HCT116 (cell line): ENCODE data around the gene RAB25. TPM values are rescaled to one million over a fixed set of nuclear protein-coding genes. Genes with fewer than 3 reads are reported as not detected.

ENCODE experiments used
- ATAC-seq: fragments of 200-7000 bp; cut with Tn5 transposase; 2 replicates; pipeline ENCODE4 v1.9.1; 2020; ENCODE audit warnings: mild to moderate bottlenecking, moderate library complexity
- BruUV-seq: library from RNA; stranded (reverse); fragments of 400-500 nt; replicated peaks from 2 replicates; lab custom pipeline; 2021; lab: Mats Ljungman, UMichigan
- CTCF ChIA-PET: fragments of 300-600 bp; sonication (Branson Sonifier 250); formaldehyde crosslinking; loops from one replicate; lab custom pipeline; 2021; ENCODE audit warnings: antibody characterized with exemption; lab: Charles Lee
- POLR2A ChIA-PET: fragments of 300-600, 350-600 bp; sonication (Branson Sonifier 250); formaldehyde crosslinking; loops from one replicate; lab custom pipeline; 2021; ENCODE audit warnings: antibody characterized with exemption; lab: Charles Lee
- RAD21 ChIA-PET, 2 experiments: fragments of 300-600 bp; sonication (Branson Sonifier 250); formaldehyde crosslinking; loops; one replicate each; lab custom pipeline; 2023; ENCODE audit warnings: low total read pairs in 2 of 2; ENCODE audit not compliant: uncharacterized antibody in 2 of 2, unreplicated experiment in 2 of 2, low non-redundant PET in 1 of 2; lab: Charles Lee
- DNase-seq: peaks from one replicate; pipeline ENCODE4 v3.0.0-alpha.2; 2010; ENCODE audit warnings: low read depth, low spot score
- H2AFZ ChIP-seq: fragments of 200-600 bp; shearing (Covaris generic), sonication (generic); 2 replicates; pipeline ENCODE4 v1.6.1; 2017; ENCODE audit warnings: low read depth, mixed run types, mixed read lengths, antibody characterized with exemption, low read length; ENCODE audit not compliant: poor library complexity, severe bottlenecking
- H3K27ac ChIP-seq: 2 replicates; pipeline ENCODE4 v1.5.1; 2012; ENCODE audit warnings: low read depth, low read length
- H3K27me3 ChIP-seq: fragments of 200-600 bp; sonication (generic); 2 replicates; pipeline ENCODE4 v1.6.1; 2016; ENCODE audit warnings: mixed run types, low read length, mixed read lengths; ENCODE audit not compliant: insufficient read depth
- H3K36me3 ChIP-seq, 2 experiments: fragments of 200-500 bp in 1 of 2; fragments of 200-600 bp in 1 of 2; sonication (Bioruptor generic) in 1 of 2; sonication (generic) in 1 of 2; 2 replicates each; pipeline versions ENCODE4 v1.5.1 to v1.6.1; 2014 to 2016; ENCODE audit warnings: low read length in 2 of 2, inconsistent platforms in 1 of 2, mixed read lengths in 1 of 2, mixed run types in 1 of 2; ENCODE audit not compliant: insufficient read depth in 2 of 2, control insufficient read depth in 1 of 2
- H3K4me1 ChIP-seq, 2 experiments: fragments of 200-600 bp in 1 of 2; sonication (generic) in 1 of 2; 2 replicates each; pipeline versions ENCODE4 v1.5.1 to v1.6.1; 2012 to 2017; ENCODE audit warnings: low read length in 2 of 2, inconsistent platforms in 1 of 2, mild to moderate bottlenecking in 1 of 2, mixed read lengths in 1 of 2, mixed run types in 1 of 2, moderate library complexity in 1 of 2; ENCODE audit not compliant: insufficient read depth in 2 of 2, control insufficient read depth in 1 of 2
- H3K4me2 ChIP-seq: fragments of 200-600 bp; sonication (generic); 2 replicates; pipeline ENCODE4 v1.6.1; 2017; ENCODE audit warnings: mixed run types, low read length, mixed read lengths
- H3K4me3 ChIP-seq, 2 experiments: fragments of 200-600 bp in 1 of 2; sonication (generic) in 1 of 2; replicated peaks in 1 of 2; 2 replicates each; pipeline ENCODE4 v1.5.1; 2011 to 2016; ENCODE audit warnings: low read length in 2 of 2, control low read depth in 1 of 2, low read depth in 1 of 2, mild to moderate bottlenecking in 1 of 2, mixed read lengths in 1 of 2, mixed run types in 1 of 2
- H3K79me2 ChIP-seq: fragments of 200-600 bp; sonication (generic); 2 replicates; pipeline ENCODE4 v1.6.1; 2017; ENCODE audit warnings: mild to moderate bottlenecking, mixed run types, low read length, moderate library complexity, mixed read lengths; ENCODE audit not compliant: insufficient read depth
- H3K9ac ChIP-seq: fragments of 200-600 bp; sonication (generic); 2 replicates; pipeline ENCODE4 v1.6.1; 2016; ENCODE audit warnings: low read length, mixed read lengths
- H3K9me2 ChIP-seq: fragments of 200-600 bp; sonication (generic), shearing (Covaris generic); 2 replicates; pipeline ENCODE4 v1.6.1; 2017; ENCODE audit warnings: mixed run types, mild to moderate bottlenecking, moderate library complexity; ENCODE audit not compliant: insufficient read depth
- H3K9me3 ChIP-seq, 2 experiments: fragments of 200-500 bp in 1 of 2; fragments of 200-600 bp in 1 of 2; sonication (Bioruptor generic) in 1 of 2; sonication (generic) in 1 of 2; 2 replicates each; pipeline ENCODE4 v1.6.1; 2014 to 2017; ENCODE audit warnings: low read length in 2 of 2, mixed read lengths in 2 of 2, inconsistent platforms in 1 of 2, low read depth in 1 of 2, mild to moderate bottlenecking in 1 of 2, mixed run types in 1 of 2, moderate library complexity in 1 of 2; ENCODE audit not compliant: control insufficient read depth in 1 of 2, insufficient read depth in 1 of 2
- H4K20me1 ChIP-seq: fragments of 200-600 bp; sonication (generic), shearing (Covaris generic); 2 replicates; pipeline ENCODE4 v1.6.1; 2017; ENCODE audit warnings: mixed run types, mild to moderate bottlenecking, moderate library complexity; ENCODE audit not compliant: insufficient read depth
- CBX3 ChIP-seq: IDR thresholded peaks from 2 replicates; pipeline ENCODE4 v1.6.1; 2012; ENCODE audit warnings: low read depth
- CEBPB ChIP-seq: IDR thresholded peaks from 2 replicates; pipeline ENCODE4 v1.6.1; 2012; ENCODE audit warnings: low read depth
- EZH2 ChIP-seq: fragments of 200-600 bp; sonication (generic); IDR thresholded peaks from 2 replicates; pipeline ENCODE4 v1.6.1; 2017; ENCODE audit warnings: antibody characterized with exemption, mixed run types
- JUND ChIP-seq: IDR thresholded peaks from 2 replicates; pipeline ENCODE4 v1.6.1; 2012
- POLR2A ChIP-seq: IDR thresholded peaks from 2 replicates; pipeline ENCODE4 v1.7.0; 2011; ENCODE audit warnings: borderline replicate concordance; ENCODE audit not compliant: insufficient read depth, insufficient read length; ENCODE audit errors: extremely low read depth
- RAD21 ChIP-seq: IDR thresholded peaks from 2 replicates; pipeline ENCODE4 v1.6.1; 2012; ENCODE audit warnings: low read depth, mild to moderate bottlenecking
- REST ChIP-seq: IDR thresholded peaks from 2 replicates; pipeline ENCODE4 v1.6.1; 2012; ENCODE audit warnings: low read depth
- SIN3A ChIP-seq: IDR thresholded peaks from 2 replicates; pipeline ENCODE4 v1.6.1; 2012; ENCODE audit warnings: low read depth
- SRF ChIP-seq: IDR thresholded peaks from 2 replicates; pipeline ENCODE4 v1.6.1; 2012; ENCODE audit warnings: low read depth
- TCF7L2 ChIP-seq: IDR thresholded peaks from 2 replicates; pipeline ENCODE4 v1.7.0; 2011; ENCODE audit warnings: borderline replicate concordance, inconsistent platforms; ENCODE audit not compliant: insufficient read depth, insufficient read length; ENCODE audit errors: extremely low read depth
- ZBTB33 ChIP-seq: IDR thresholded peaks from 2 replicates; pipeline ENCODE4 v1.6.1; 2011; ENCODE audit warnings: mild to moderate bottlenecking, low read length, moderate library complexity; ENCODE audit not compliant: insufficient replicate concordance; ENCODE audit errors: extremely low read depth
- ZFX ChIP-seq: fragments of 450-650 bp; IDR thresholded peaks from 2 replicates; pipeline ENCODE4 v1.6.1; 2017
- intact Hi-C: fragments of 100-400 bp; cut with micrococcal nuclease; formaldehyde crosslinking; loops from 2 replicates; pipeline ENCODE4 v1.10.0; 2022
- total RNA-seq: library from RNA; stranded (reverse); gene quantifications from one replicate; pipeline ENCODE4 v1.2.1, GENCODE V29; 2021; ENCODE audit not compliant: unreplicated experiment
- TF ChIP-seq, protein P1 (sequence below): IDR thresholded peaks from 2 replicates; pipeline ENCODE4 v1.6.1; 2012

The RAB25 gene
- total RNA-seq, 1 experiment from 2014 or later, result 142 TPM

GRCh38 chr1:156106624-156107488 lies 45.9 kb downstream of the RAB25 start:
- Histone ChIP-seq H3K9me3 (no peaks in the 10 kb centered on the region), H3K4me1 (peaks cover 67 to 91% of the 10 kb centered on the region in 2 experiments), H3K79me2 (0 out of 2 replicates have a peak, but pooled peaks cover 3% of the 10 kb centered on the region), H3K27ac (peak overlapping the region; percentile 96), H3K9me2 (no peaks in the 10 kb centered on the region), H3K4me2 (peak overlapping the region; percentile 89), H2AFZ (no peak overlapping the region), H3K4me3 (peak overlapping the region; percentile 11 to 56), H3K9ac (peak overlapping the region; percentile 84), H4K20me1 (no peaks in the 10 kb centered on the region), H3K27me3 (no peaks in the 10 kb centered on the region), H3K36me3 (no peaks in the 10 kb centered on the region)
- no peak for TF ChIP-seq ZFX
- no peak for TF ChIP-seq TCF7L2
- TF ChIP-seq REST, result no peak
- TF ChIP-seq POLR2A, result no peak
- no peak for TF ChIP-seq ZBTB33
- TF ChIP-seq EZH2, result no peak
- no peak for TF ChIP-seq JUND
- no peak for TF ChIP-seq CBX3
- no peak for TF ChIP-seq RAD21
- TF ChIP-seq CEBPB, result no peak
- TF ChIP-seq, protein P1, sequence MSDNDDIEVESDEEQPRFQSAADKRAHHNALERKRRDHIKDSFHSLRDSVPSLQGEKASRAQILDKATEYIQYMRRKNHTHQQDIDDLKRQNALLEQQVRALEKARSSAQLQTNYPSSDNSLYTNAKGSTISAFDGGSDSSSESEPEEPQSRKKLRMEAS, result no peak
- TF ChIP-seq SRF, result no peak
- TF ChIP-seq SIN3A, result no peak
- BruUV-seq, result TSS peak; percentile 72
- DNase-seq, result no peak
- RAD21 ChIA-PET, result interaction anchor here in 1 of 2 experiments (1.0 kb wide), 1 partner anchor 18 kb away, joined by 3 read pairs; no protein-coding TSS in a partner anchor
- ATAC-seq, result peak; percentile 8
- intact Hi-C loops, result no loop called here
- CTCF ChIA-PET, result interaction anchor here (0.8 to 2.6 kb wide), 5 partner anchors 10 to 41 kb away, joined by 3 to 10 read pairs (median 6); no protein-coding TSS in a partner anchor
- POLR2A ChIA-PET, result interaction anchor here (0.9 to 2.1 kb wide), 5 partner anchors 14 to 123 kb away, joined by 3 to 10 read pairs (median 3); no protein-coding TSS in a partner anchor
